ENCODE data around the gene RASL11A. TPM values are rescaled to one million over a fixed set of nuclear protein-coding genes. Genes with fewer than 3 reads are reported as not detected.
A peak's percentile ranks its signal among the peaks of the same experiment; 100 is the strongest.
"Not testable (repeated sequence)": the region's sequence is repeated elsewhere in the genome, so short reads cannot be mapped to it uniquely, and the experiment has no call there.

The RASL11A gene
- total RNA-seq, 2 experiments from 2014 or later = 0.52 to 0.92 TPM

DNA sequence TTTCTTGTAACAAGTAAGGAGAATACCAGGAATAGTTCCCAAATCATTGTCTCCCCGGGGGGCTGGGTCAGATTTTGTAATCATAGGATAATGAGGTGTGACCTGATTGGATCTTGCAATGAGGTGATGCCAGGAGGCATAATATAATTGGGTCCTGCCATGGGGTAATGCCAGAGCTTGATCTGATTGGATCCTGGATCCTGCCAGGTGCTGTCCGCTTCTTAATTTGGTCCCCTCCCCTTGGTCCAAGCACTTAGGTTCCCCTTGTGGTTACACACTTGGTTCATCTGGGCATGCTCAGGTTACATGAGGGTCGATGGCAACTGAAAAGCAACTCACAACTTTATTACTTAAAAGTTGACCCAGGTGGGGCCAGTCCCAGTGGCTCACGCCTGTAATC is 20.1 kb downstream of the RASL11A start:
- ATAC-seq (no peak), DNase-seq (no peak)
- Mint-ChIP-seq H3K27ac (no peak overlapping the region), H3K36me3 (ENCODE audit: low read depth) (no peaks in the 10 kb centered on the region), H3K9me3 (ENCODE audit: insufficient read depth) (no peaks in the 10 kb centered on the region), H3K4me1 (ENCODE audit: low read depth) (peaks cover 24% of the 10 kb centered on the region), H3K4me3 (no peak overlapping the region), H3K27me3 (ENCODE audit: low read depth) (no peaks in the 10 kb centered on the region)
- POLR2A ChIA-PET = no interaction called here
- CTCF ChIA-PET = interaction anchor here (2.0 kb wide), 1 partner anchor 306 kb away, joined by 5 read pairs; no protein-coding TSS in a partner anchor

- ATAC-seq; H3K27ac Mint-ChIP-seq; H3K27me3 Mint-ChIP-seq (ENCODE audit: low read depth); H3K4me3 Mint-ChIP-seq; H3K9me3 Mint-ChIP-seq (ENCODE audit: insufficient read depth); H3K36me3 Mint-ChIP-seq (ENCODE audit: low read depth); DNase-seq: not testable (repeated sequence)
- peaks cover 24% of the 10 kb centered on the region for H3K4me1 Mint-ChIP-seq (ENCODE audit: low read depth)
- CTCF ChIA-PET = interaction anchor here (0.8 to 2.0 kb wide), 2 partner anchors 21 to 307 kb away, joined by 3 to 5 read pairs; partner anchors contain the start of gene RASL11A
- POLR2A ChIA-PET = interaction anchor here (1.8 kb wide), 1 partner anchor 17 kb away, joined by 6 read pairs; no protein-coding TSS in a partner anchor
Measured at GRCh38 chr13:27291967-27292366, 21.3 kb downstream of the RASL11A start.

GRCh38 chr13:27293076-27293691 is 22.6 kb downstream of the RASL11A start:
- ATAC-seq (no peak), DNase-seq (no peak)
- no peaks in the 10 kb centered on the region for H3K9me3 Mint-ChIP-seq (ENCODE audit: insufficient read depth)
- no peaks in the 10 kb centered on the region for H3K27me3 Mint-ChIP-seq (ENCODE audit: low read depth)
- ChIA-PET CTCF (interaction anchor here (0.6 kb wide), 1 partner anchor 109 kb away, joined by 4 read pairs; no protein-coding TSS in a partner anchor), POLR2A (interaction anchor here (0.7 to 1.8 kb wide), 2 partner anchors 18 to 20 kb away, joined by 3 to 6 read pairs; no protein-coding TSS in a partner anchor)
- peak overlapping the region; percentile 23 for H3K27ac Mint-ChIP-seq
- H3K36me3 Mint-ChIP-seq (ENCODE audit: low read depth) = no peaks in the 10 kb centered on the region
- peaks cover 24% of the 10 kb centered on the region for H3K4me1 Mint-ChIP-seq (ENCODE audit: low read depth)
- no peak overlapping the region for H3K4me3 Mint-ChIP-seq

DNA sequence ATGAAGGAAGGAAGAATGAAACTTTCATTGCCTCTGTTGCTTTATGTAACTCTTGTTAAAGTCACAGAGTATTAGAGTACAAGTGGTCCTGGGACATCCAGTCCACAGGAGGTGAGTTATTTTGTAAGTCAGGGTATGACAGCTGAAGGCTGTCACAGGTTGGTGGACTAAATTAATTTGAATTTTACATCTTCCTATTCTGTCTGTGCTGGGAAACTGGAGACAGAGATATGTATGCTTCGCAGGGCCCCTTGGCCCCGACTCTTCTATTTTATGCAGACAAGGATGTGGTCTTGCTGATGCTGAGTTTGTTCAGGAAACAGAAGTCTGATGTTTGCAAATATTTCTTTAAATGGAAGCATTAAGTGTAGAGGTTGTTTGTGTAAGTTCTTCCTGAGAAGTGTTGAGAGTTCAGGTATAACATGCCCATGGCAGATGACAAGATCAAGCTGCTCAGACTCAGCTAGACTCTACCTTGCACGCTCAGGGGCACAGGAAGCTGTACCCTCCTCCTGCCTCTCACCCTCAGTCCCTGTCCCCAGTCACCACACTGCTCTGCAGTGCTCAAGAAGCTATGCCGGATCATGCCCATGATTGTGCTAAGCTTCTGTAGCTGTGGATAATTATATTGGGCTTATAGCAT is 23.4 kb downstream of the RASL11A start:
- Mint-ChIP-seq H3K9me3 (ENCODE audit: insufficient read depth) (no peaks in the 10 kb centered on the region), H3K27ac (peak overlapping the region; percentile 23), H3K27me3 (ENCODE audit: low read depth) (no peaks in the 10 kb centered on the region), H3K4me3 (no peak overlapping the region), H3K36me3 (ENCODE audit: low read depth) (no peaks in the 10 kb centered on the region), H3K4me1 (ENCODE audit: low read depth) (peaks cover 24% of the 10 kb centered on the region)
- ChIA-PET POLR2A (no interaction called here), CTCF (no interaction called here)
- ATAC-seq (peak; percentile 82), DNase-seq (peak; percentile 46)

DNA sequence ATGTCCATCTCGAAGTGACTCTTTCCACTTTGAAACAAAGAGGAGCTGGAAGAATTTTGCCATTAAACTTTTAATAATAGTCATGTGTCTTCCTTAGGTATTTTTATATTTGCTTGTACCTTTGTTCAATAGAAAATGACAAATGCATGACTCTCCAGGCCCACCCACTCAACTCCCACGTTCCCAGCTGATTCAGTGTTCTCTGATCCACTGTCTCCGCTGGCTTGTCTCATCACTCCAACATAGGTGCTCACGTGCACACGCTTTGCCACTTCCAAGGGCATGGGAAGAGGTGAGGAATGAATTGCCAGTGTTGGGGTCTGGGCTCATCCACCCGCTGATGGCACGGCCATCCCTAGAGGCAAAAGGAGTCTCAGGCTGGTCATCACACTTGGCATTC is 24.5 kb downstream of the RASL11A start:
- H3K9me3 Mint-ChIP-seq (ENCODE audit: insufficient read depth) = no peaks in the 10 kb centered on the region
- no peaks in the 10 kb centered on the region for H3K36me3 Mint-ChIP-seq (ENCODE audit: low read depth)
- H3K4me1 Mint-ChIP-seq (ENCODE audit: low read depth) = peaks cover 24% of the 10 kb centered on the region
- DNase-seq (no peak), ATAC-seq (no peak)
- H3K4me3 Mint-ChIP-seq = no peak overlapping the region
- CTCF ChIA-PET = interaction anchor here (2.0 kb wide), 1 partner anchor 25 kb away, joined by 6 read pairs; the partner anchor contains the start of gene RASL11A
- peaks cover 2% of the 10 kb centered on the region for H3K27me3 Mint-ChIP-seq (ENCODE audit: low read depth)
- POLR2A ChIA-PET = no interaction called here
- H3K27ac Mint-ChIP-seq = no peak overlapping the region

DNA sequence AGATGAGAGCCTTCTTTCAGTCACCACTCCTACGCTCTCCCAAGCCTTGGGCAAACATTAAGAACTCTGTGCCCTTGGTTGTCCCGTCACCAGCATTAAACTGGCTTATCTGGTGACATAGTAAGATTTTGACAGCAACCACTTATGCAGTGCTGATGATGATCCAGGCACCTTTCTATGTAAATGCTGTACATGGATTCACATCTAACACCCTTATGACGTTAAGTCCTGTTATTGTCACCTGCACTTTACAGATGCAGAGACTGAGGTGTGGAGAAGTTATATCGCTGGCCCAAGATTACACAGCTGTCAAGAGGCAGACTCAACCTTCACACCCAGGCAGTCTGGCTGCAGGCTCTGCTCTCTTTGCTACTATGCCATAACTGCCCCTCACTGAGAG is 25.0 kb downstream of the RASL11A start:
- Mint-ChIP-seq H3K27me3 (ENCODE audit: low read depth) (peaks cover 2% of the 10 kb centered on the region), H3K4me1 (ENCODE audit: low read depth) (peaks cover 24% of the 10 kb centered on the region), H3K9me3 (ENCODE audit: insufficient read depth) (no peaks in the 10 kb centered on the region), H3K4me3 (no peak overlapping the region), H3K27ac (no peak overlapping the region), H3K36me3 (ENCODE audit: low read depth) (no peaks in the 10 kb centered on the region)
- CTCF ChIA-PET = interaction anchor here (2.0 kb wide), 1 partner anchor 25 kb away, joined by 6 read pairs; the partner anchor contains the start of gene RASL11A
- ATAC-seq (no peak), DNase-seq (no peak)
- POLR2A ChIA-PET = no interaction called here

GRCh38 chr13:27296496-27296895 is 25.9 kb downstream of the RASL11A start:
- DNase-seq = no peak
- Mint-ChIP-seq H3K4me3 (no peak overlapping the region), H3K27ac (no peak overlapping the region), H3K9me3 (ENCODE audit: insufficient read depth) (no peaks in the 10 kb centered on the region), H3K4me1 (ENCODE audit: low read depth) (peaks cover 24% of the 10 kb centered on the region), H3K27me3 (ENCODE audit: low read depth) (peaks cover 2% of the 10 kb centered on the region), H3K36me3 (ENCODE audit: low read depth) (no peaks in the 10 kb centered on the region)
- ATAC-seq = no peak
- ChIA-PET POLR2A (no interaction called here), CTCF (interaction anchor here (2.0 kb wide), 1 partner anchor 26 kb away, joined by 6 read pairs; the partner anchor contains the start of gene RASL11A)

DNA sequence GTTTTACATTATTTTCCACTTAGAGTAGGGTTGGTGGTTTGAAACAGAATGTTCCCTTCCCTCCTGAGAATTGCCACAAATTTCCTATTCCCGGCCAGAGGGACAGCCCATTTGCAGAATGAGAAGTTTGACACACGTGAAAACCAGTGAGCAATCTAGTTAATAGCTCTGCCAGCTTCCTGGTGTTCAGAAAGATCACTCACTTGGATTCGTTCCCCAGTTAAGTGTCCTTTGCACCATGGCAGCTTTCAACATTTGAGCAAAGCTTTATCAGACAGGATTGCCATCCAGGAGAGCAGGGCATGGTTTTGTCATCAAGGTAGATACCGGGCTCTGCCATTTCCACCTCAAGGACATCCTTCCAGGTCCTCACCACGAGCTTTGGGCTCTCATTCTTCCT is 28.2 kb downstream of the RASL11A start:
- CTCF ChIA-PET = interaction anchor here (1.1 kb wide), 1 partner anchor 63 kb away, joined by 6 read pairs; no protein-coding TSS in a partner anchor
- Mint-ChIP-seq H3K36me3 (ENCODE audit: low read depth) (no peaks in the 10 kb centered on the region), H3K4me3 (no peak overlapping the region), H3K4me1 (ENCODE audit: low read depth) (peaks cover 21% of the 10 kb centered on the region), H3K27me3 (ENCODE audit: low read depth) (peaks cover 2% of the 10 kb centered on the region), H3K27ac (no peak overlapping the region), H3K9me3 (ENCODE audit: insufficient read depth) (no peaks in the 10 kb centered on the region)
- POLR2A ChIA-PET = no interaction called here
- no peak for DNase-seq
- ATAC-seq = no peak

DNA sequence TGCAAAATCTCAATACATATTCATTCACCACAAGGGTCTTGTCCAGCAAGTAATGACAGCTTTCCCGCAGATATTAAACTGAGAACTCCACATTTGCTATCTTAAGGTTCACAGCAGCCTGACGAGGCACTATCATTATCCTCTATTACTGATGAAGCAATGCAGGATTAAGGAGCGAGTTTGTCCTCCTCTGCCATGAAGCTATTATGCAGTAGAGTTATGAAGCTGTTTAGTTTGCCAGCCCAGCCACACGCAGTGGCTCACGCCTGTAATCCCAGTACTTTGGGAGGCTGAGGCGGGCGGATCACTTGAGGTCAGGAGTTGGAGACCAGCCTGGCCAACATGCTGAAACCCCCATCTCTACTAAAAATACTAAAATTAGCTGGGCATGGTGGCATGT is 29.8 kb downstream of the RASL11A start:
- H3K27ac Mint-ChIP-seq; DNase-seq; H3K4me1 Mint-ChIP-seq (ENCODE audit: low read depth); H3K9me3 Mint-ChIP-seq (ENCODE audit: insufficient read depth); ATAC-seq; H3K27me3 Mint-ChIP-seq (ENCODE audit: low read depth); H3K4me3 Mint-ChIP-seq; H3K36me3 Mint-ChIP-seq (ENCODE audit: low read depth): not testable (repeated sequence)
- ChIA-PET POLR2A (interaction anchor here (0.7 to 0.9 kb wide), 2 partner anchors 31 to 295 kb away, joined by 3 to 4 read pairs; no protein-coding TSS in a partner anchor), CTCF (interaction anchor here (0.7 to 1.5 kb wide), 4 partner anchors 27 to 526 kb away, joined by 3 to 5 read pairs (median 4); partner anchors contain the start of gene RASL11A)

DNA sequence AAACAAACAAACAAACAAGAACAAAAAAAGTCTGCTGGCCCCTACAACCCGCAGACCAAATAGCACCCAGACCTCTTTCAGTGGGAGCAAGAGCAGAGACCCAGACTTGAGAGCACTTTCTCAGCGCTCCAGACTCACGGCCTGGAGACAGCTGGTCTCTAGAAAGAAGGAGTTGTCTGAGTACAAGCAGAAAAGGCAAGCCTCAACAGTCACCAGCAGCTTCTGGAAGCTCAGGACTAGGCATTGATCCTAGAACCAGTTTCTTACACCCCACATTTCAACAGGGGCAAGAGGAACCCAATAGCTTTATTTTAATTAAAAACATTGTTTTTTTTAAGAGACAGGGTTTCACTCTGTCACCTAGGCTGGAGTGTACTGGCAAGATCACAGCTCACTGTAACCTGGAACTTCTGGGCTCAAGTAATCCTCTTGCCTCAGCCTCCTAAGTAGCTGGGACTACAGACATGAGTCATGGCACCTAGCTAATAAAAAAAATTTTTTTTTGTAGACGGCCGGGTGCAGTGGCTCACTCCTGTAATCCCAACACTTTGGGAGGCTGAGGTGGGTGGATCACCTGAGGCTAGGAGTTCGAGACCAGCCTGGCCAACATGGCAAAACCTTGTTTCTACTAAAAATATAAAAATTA is 30.4 kb downstream of the RASL11A start:
- Mint-ChIP-seq H3K36me3 (ENCODE audit: low read depth) (no peaks in the 10 kb centered on the region), H3K27ac (no peak overlapping the region), H3K4me1 (ENCODE audit: low read depth) (peaks cover 7% of the 10 kb centered on the region), H3K4me3 (no peak overlapping the region), H3K27me3 (ENCODE audit: low read depth) (peaks cover 2% of the 10 kb centered on the region), H3K9me3 (ENCODE audit: insufficient read depth) (no peaks in the 10 kb centered on the region)
- DNase-seq (no peak), ATAC-seq (no peak)
- ChIA-PET POLR2A (interaction anchor here (0.9 kb wide), 1 partner anchor 30 kb away, joined by 3 read pairs; no protein-coding TSS in a partner anchor), CTCF (interaction anchor here (0.7 to 1.5 kb wide), 4 partner anchors 27 to 525 kb away, joined by 3 to 5 read pairs (median 4); partner anchors contain the start of gene RASL11A)

DNA sequence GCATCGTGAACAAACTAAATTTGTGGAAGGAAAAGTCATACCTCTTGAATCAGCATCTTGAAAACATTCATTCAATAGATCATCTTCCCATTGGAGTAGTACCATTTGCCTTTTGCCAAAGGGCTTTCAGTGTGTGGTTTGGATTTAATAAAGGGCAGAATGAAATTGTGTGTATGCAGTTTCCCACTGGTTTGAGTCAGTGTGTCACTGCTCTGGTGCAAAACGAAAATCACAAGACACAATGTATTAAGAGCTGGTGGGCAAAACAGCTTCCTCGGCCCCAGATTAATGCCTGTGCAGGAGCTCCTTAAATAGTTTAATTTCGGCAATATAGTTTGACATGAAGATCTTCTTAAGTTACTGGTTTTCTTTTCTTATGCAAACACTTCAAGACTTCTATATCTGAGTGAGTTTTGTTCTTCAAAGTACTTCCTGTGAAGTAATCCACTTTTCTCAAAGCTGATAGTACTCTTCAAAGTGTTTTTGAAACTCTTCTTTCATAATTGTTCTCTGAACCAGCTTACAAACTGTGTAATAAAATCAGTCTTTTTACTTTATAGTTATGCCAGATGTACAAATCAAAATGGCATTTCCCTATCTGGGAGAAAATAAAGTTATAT is 32.1 kb downstream of the RASL11A start:
- Mint-ChIP-seq H3K9me3 (ENCODE audit: insufficient read depth) (no peaks in the 10 kb centered on the region), H3K4me3 (no peak overlapping the region), H3K36me3 (ENCODE audit: low read depth) (no peaks in the 10 kb centered on the region), H3K27ac (no peak overlapping the region), H3K27me3 (ENCODE audit: low read depth) (peaks cover 2% of the 10 kb centered on the region), H3K4me1 (ENCODE audit: low read depth) (peaks cover 15% of the 10 kb centered on the region)
- ATAC-seq = no peak
- ChIA-PET CTCF (interaction anchor here (0.7 to 2.7 kb wide), 2 partner anchors 27 to 32 kb away, joined by 3 to 8 read pairs; partner anchors contain the start of gene RASL11A), POLR2A (no interaction called here)
- no peak for DNase-seq

Measured in activated CD8-positive, alpha-beta T cell treated with anti-CD3 and anti-CD28 coated beads, Interleukin-2, amount 10 ng/mL, durations not matched to agents 7 days and 5 days (primary cell).